ENCODE measurements around the gene RASL11A.
"Not testable (repeated sequence)": the region's sequence is repeated elsewhere in the genome, so short reads cannot be mapped to it uniquely, and the experiment has no call there.

The RASL11A gene

DNA sequence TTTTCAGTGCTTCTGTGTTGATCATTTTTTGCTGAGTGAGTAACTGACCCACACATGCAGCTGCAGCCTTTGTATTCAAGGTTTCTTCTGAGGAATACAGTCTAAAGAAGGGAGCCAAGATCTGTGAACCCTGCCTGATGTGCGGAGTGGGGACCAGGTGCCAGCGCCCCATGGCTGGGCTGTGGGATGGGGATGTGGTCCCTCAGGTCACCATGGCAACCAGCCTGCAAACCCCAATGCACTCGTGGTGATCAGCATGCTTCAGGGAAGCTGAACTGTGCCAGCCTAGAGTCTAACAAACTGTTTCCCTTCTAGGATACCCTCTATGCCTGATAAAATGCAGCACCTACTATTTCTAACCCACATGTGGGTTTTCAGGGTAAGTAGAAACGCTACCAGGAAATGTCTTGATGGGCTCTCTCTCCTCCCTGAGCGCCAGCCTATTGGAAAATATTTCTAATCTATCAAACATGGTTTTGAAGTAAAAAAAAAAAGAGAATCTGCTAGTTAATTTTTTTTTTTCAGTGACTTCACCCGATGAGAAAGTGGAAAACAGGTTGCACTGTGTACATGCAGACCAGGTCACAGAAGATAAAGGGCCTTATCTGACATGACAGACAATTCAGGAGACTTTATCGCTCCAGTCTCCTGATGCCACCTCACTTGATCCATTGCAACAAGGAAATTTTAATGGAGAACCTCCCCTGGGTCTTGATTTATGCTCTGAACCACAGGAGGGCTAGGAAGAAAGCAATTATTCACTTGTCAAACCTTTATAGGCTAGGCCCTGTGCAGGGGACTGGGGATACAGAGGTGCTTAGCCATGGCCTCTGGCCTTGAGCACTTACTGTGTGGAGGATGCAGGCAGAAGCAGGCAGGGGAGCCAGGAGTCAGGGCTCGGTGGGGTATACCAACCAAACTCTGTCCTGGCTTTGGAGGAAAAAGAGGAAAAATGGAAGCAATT lies 51.1 kb downstream of the RASL11A start:
- no peak for TF ChIP-seq CTCF (IDR thresholded peaks at IDR 0.05; ENCODE audit: borderline replicate concordance, insufficient read depth, low read depth, low read length)
- no peak overlapping the region for H3K4me3 ChIP-seq (ENCODE audit: low read depth, low read length)

- H3K4me3 ChIP-seq (ENCODE audit: low read depth, low read length), result not testable (repeated sequence)
These were observed 51.8 kb downstream of the RASL11A start for GRCh38 chr13:27322443-27322842.
